Ishikawa (cell line): ENCODE data around the gene ACMSD.

Experiments
- EP300 ChIP-seq: IDR thresholded peaks from 2 replicates; pipeline ENCODE4 v1.6.1; 2012; ENCODE audit warnings: borderline replicate concordance
- MAX ChIP-seq: IDR thresholded peaks from 2 replicates; pipeline ENCODE4 v1.6.1; 2012
- RAD21 ChIP-seq: IDR thresholded peaks from 2 replicates; pipeline ENCODE4 v1.6.1; 2012; ENCODE audit warnings: low read depth
- TCF12 ChIP-seq: IDR thresholded peaks from 2 replicates; pipeline ENCODE4 v1.6.1; 2012; ENCODE audit warnings: low read depth
- TEAD4 ChIP-seq: IDR thresholded peaks from 2 replicates; pipeline ENCODE4 v1.6.1; 2012
- YY1 ChIP-seq: IDR thresholded peaks from 2 replicates; pipeline ENCODE4 v1.6.1; 2012; ENCODE audit warnings: low read depth

- no peak for TF ChIP-seq EP300
- TF ChIP-seq YY1: no peak
- TF ChIP-seq TEAD4: no peak
- TF ChIP-seq MAX: no peak
- no peak for TF ChIP-seq RAD21
- TF ChIP-seq TCF12: no peak
Measured at GRCh38 chr2:134838143-134838620, at the start of gene ACMSD.
